Right ventricle myocardium inferior (tissue), 1 donor: ENCODE results near the gene CRAMP1. TPM values are rescaled to one million over a fixed set of nuclear protein-coding genes. Genes with fewer than 3 reads are reported as not detected.

Source experiments
- ATAC-seq: fragments of 200-7000 bp; cut with Tn5 transposase; one replicate; pipeline ENCODE4 v1.9.1; 2020; ENCODE audit warnings: mild to moderate bottlenecking, moderate library complexity
- DNase-seq: peaks from one replicate; pipeline ENCODE4 v3.0.0; 2021; ENCODE audit errors: missing footprints
- intact Hi-C: fragments of 100-400 bp; cut with DNase I; formaldehyde crosslinking; loops from one replicate; pipeline ENCODE4 v1.11.0; 2022
- long read RNA-seq: library from polyadenylated mRNA; unstranded; transcript quantifications from one replicate; pipeline ENCODE4 v2.0.0, GENCODE V29; 2021
- total RNA-seq: library from RNA; stranded (reverse); fragmentation: NEBNext Ultra II Directional; extraction: Animal tissue kit (Norgen Biotek cat#: 25700); gene quantifications from one replicate; pipeline ENCODE4 v1.2.1, GENCODE V29; 2021
- donor health status: DM: no; HTN: yes; CAD: no; lungs with severe emphysema.

CRAMP1 gene, protein sequence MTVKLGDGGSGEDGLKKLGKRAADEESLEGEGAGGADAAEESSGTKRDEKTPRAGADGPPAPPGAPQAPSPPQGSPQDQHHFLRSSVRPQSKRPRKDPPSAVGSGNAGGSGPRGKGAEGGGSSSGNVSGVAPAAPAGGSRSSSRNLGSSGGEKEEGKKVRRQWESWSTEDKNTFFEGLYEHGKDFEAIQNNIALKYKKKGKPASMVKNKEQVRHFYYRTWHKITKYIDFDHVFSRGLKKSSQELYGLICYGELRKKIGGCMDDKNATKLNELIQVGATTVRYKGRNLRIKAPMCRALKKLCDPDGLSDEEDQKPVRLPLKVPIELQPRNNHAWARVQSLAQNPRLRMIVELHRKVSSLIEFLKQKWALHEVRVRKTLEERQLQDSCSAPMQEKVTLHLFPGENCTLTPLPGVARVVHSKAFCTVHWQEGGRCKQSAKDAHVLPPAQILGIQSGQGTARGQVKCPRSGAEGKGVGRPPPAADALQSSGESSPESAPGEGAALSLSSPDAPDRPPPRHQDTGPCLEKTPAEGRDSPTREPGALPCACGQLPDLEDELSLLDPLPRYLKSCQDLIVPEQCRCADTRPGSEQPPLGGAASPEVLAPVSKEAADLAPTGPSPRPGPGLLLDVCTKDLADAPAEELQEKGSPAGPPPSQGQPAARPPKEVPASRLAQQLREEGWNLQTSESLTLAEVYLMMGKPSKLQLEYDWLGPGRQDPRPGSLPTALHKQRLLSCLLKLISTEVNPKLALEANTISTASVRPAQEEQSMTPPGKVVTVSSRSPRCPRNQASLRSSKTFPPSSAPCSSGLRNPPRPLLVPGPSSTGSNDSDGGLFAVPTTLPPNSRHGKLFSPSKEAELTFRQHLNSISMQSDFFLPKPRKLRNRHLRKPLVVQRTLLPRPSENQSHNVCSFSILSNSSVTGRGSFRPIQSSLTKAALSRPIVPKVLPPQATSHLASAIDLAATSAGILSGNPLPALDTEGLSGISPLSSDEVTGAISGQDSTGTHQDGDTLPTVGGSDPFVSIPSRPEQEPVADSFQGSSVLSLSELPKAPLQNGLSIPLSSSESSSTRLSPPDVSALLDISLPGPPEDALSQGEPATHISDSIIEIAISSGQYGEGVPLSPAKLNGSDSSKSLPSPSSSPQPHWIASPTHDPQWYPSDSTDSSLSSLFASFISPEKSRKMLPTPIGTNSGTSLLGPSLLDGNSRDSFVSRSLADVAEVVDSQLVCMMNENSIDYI (N-terminal part only)
- 9.8 TPM for total RNA-seq
- long read RNA-seq: 0 reads

DNA sequence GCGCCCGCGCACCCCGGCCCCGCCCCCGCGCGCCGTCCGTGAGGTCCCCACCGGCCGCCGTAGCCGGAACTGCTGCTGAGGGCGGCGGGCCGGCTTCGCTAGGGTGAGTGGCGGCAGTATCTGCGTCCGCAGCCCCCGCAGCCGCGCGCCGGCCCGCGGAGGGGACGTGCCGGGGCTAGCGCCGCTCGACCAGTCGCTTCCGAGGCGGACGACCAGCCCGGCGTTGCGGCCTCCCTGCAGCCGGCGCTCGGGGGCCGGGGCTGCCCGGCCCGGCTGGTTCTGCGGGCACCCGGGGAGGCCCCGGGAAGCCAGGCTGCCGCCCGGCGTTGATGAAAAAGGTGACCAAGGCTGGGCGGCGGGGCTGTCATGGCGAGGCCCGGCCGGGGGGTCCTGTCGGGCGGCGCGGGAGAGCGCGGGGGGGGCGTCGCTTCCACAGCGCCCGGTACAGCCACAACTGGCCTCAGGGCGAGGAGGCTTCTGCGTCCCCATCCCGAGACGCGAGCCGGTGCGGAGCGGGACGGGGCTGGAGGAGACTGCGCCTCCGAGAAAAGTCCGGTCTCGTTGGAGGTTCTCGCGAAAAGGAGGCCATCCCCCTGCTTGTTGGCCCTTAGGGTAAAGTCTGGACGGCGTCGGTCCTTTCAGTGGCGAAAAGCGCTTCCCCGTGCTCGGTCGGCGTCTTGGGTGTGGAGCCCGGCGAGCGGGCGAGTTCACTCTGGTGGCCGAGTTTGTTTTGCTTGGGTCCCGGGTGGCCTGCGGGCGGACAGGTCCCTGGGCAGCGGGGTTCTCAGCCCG lies at the start of gene CRAMP1:
TSS of gene CRAMP1 (plus strand) at position 41 of the 792 bp plus-strand sequence. CDS start 2,280 bp downstream, outside the sequence.
- DNase-seq (no peak), ATAC-seq (no peak)
- intact Hi-C loops: loop anchor here (5.0 kb wide), 4 partner anchors 65 to 215 kb away; partner anchors contain the start of genes FAHD1, HAGH, JPT2 and TMEM204

DNA sequence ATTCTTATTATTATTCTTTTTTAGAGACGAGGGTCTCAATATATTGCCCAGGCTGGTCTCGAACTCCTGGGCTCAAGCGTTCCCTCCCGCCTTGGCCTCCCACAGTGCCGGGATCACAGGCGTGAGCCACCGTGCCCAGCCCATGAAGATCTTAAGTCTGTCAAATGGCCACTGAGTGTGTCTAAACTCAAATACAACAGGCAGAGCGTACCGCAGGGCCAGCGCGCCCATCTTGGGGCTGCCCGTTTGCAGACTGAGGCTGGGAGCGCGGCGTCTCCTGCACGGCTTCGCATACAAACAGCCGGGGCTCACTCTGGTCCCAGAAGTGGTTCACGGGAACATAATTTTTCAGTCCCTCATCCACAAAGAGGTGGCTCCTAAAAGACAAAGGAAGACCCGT lies 48.4 kb upstream of the CRAMP1 start:
- DNase-seq (no peak), ATAC-seq (no peak)
- intact Hi-C loops: no loop called here

DNA sequence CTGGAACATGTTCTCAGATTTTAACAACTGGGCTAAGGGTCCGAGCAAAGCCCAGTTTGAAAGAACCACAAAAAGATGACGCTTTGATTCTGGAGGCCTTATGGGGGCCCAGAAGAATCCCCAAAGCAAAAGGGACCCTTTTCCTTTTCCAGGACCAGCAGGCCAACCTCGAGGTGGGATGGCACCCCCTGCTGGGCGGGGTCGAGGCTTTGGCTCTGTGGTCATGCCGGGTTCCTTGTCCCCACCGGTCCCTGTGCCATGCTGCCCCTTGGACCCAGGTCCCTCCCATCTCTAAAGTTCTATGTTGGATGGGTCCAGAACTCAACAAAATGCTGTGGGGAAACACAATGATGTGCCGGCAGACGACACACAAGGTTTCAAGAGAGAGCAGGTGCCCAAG lies 47.8 kb upstream of the CRAMP1 start:
- ATAC-seq: peak; percentile 26
- intact Hi-C loops: no loop called here
- DNase-seq: no peak

DNA sequence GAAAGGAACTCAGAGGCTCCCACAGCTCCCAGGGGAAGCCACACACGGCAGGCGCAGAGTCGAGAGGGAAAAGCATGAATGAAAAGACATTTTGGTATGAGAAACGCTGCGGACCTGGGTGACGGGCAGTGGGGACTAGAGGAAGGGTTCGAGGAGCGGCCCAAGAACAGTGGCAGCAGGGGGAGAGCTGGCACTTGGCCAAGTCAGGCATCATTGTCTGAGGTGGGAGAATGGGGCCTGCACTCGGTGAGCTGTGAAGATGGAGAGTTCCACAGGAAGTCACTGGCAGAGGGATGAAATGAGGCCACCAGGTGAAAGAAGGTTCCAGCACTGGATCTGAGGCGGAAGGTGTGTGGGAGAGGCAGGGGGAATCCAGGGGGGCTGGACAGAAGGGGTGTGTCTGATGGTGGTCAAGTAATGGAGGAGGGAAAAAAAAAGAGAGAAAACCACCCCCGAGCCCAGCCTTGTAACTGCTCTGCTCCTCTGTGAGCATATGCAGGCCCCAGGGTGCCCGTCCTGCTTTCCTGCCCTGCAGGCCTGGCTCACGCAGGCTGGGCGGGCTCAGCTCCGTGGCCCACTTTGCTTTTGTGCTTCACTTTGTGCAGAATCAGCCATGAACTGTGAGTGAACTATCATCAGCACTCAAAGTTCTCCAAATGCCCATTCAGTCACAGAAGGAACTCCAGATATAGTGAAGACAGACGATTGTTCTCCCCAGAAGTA lies 46.9 kb upstream of the CRAMP1 start:
- intact Hi-C loops: no loop called here
- no peak for DNase-seq
- ATAC-seq: no peak

DNA sequence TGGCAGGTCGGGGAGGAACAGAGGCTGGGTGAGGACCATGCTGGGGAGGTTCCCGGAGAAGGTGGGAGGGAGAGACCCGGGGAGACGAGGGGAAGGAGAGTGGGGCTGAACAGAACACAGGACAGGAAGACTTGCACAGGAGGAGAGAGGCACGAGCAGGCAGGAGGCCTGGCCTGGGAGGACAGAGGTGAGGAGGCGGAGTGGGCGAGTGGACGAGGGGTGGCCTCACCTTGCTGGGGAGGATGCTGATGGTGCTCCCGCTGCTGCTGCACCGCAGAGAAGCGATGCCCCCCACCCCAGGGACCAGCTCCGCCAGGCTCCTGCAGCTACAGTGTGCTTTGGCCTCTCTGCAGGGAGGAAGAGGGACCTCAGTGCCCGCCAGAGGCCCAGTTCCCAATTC lies 44.2 kb upstream of the CRAMP1 start:
- DNase-seq: no peak
- intact Hi-C loops: no loop called here
- no peak for ATAC-seq

DNA sequence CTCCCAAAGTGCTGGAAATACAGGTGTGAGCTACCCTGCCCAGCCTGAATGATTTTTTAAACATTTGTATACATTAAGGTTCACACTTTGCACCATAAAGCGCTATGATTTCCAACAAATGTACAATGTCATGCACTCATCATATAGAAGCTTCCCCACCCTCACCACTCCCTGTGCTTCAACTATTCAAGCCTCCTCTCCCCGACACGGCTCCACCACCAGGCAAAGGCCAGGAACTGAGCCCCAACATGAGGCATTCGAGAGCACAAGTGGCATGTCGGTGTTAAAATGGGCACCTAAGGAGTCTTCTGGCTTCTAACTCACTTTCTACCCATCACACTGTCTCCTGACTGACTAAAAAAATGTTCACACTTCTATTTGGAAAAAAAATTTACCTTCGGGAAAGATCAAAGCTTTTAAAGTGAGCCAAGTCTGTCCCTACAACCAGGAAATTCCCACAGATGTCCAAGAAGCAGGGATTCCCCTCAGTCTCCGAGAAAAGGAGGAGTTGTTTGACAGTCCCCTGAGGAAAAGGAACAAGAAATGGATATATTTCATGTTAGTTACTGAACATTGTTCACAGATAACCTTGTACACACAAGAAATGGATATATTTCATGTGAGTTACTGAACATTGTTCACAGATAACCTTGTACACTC lies 41.0 kb upstream of the CRAMP1 start:
- DNase-seq: no peak
- no peak for ATAC-seq
- intact Hi-C loops: no loop called here

DNA sequence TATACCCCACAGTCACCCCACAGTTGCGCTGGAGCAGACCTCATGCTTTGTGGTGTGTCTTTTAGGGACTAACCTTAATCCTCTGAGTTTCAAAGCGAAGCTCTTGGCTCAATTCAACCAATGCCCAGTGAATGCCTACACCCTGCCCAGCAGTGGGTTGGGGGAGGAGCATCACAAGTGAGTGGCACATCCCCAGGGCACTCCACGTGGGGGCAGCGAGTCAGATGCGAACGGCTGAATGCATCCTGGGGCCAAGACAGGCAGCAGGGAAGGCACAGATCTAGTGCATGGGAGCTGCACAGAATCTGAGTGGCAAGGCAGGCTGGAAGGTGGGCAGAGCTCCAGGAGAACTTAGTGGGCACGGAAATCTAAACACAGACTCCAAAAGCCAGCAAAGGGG lies 39.5 kb upstream of the CRAMP1 start:
- intact Hi-C loops: no loop called here
- ATAC-seq (no peak), DNase-seq (no peak)

DNA sequence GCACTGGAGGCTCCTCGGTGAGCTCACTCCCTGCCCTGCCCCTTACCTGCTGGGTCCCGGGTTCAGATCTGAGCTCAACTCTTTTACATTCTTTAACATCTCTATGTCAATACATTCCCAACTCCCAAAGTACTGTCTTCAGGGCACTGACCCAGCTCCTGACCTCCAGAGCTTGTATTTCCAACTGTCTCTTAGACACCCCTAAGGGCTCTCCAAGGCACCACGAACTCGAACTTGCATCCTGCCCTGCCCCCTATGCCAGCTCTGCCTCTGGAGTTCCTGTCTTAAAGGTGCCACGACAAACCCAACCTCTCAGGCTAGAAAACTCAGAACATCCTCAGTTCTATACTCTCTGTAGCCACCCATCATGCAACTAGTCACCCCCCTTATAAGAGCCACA lies 38.9 kb upstream of the CRAMP1 start:
- ATAC-seq (no peak), DNase-seq (no peak)
- intact Hi-C loops: no loop called here

DNA sequence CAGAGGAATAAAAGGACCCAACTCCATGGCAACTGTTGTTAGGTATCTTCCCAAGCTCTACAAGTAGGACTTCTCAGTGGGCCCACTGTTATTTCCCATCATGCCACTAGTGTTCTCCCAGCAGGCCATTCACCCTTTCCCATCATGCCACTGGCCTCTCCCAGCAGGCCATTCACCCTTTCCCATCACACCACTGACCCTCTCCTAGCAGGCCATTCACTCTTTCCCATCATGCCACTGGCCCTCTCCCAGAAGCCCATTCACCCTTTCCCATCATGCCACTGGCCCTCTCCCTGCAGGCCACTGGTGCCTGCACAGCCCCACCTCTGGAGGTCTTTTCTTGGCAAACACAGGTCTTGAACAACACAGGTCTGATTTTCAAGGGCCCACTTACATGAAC lies 36.6 kb upstream of the CRAMP1 start:
- intact Hi-C loops: no loop called here
- no peak for DNase-seq
- no peak for ATAC-seq

DNA sequence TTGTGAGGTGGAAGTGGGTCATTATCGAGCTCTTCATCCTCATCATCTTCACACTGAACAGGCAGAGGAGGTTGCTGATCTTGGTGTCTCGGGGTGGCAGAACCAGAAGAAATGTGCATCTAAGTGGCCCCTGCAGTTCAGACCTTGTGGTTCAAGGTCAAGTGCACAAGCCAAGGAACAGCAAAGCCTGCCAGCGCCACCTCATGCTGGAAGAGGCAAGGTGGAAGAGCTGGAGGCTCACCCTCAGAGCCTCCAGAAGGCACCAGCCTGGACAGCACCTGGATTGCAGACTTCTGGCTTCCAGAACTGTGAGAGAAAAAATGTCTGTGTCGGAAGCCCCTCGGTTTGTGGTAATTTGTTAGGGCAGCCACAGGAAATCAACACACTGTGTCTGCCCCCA lies 32.9 kb upstream of the CRAMP1 start:
- intact Hi-C loops: no loop called here
- ATAC-seq (no peak), DNase-seq (no peak)

DNA sequence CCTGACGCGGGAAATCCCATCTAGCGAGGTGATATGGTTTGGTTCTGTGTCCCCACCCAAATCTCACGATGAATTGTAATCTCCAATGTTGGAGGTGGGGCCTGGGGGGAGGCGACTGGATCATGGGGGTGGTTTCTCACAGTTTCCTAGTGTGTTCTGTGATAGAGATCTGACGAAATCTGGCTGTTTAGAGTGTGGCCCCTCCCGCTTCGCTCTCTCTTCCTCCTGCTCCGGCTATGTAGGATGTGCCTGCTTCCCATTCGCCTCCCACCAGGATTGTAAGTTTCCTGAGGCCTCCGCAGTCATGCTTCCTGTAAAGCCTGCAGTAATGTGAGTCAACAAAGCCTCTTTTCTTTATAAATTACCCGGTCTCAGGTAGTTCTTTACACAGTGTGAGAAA lies 31.9 kb upstream of the CRAMP1 start:
- intact Hi-C loops: no loop called here
- DNase-seq (no peak), ATAC-seq (no peak)

DNA sequence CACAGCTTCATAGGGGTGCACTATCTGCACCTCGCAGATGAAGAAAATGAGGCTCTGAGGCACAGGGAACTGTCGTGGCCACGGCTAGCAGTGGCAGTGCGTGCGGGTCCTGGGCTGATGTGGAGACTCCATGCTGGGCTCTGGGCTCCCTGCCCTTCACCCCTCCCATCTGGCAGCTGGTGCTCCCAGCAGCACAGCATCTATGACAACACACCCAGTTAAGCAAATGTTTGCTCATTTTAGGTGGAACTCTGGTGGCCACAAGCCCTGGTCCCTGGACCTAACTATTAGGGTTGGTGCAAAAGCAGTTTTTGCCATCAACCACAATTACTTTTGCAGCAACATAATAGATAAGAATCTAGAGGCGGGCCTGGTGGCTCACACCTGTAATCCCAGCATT lies 31.2 kb upstream of the CRAMP1 start:
- DNase-seq: no peak
- intact Hi-C loops: no loop called here
- ATAC-seq: no peak

DNA sequence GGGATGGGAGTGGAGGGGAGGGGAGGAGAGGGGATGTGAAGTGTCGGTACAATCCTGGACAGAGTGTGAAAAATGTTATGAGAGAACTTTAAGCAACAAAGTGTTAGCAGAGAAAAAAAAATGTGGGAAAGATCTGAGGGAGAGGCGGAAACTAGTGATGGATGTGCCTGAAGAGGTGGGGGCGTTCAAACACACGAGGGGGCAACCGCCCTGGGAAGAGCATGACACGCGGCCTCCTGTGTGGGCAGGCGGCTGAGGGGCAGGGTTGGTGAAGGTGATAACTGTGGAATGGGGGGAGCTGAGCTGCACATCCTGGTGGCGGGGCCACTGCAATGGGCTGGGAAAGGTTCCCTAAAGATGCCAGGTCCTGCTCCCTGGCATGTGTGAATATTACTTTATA lies 30.4 kb upstream of the CRAMP1 start:
- intact Hi-C loops: no loop called here
- ATAC-seq: no peak
- DNase-seq: no peak

DNA sequence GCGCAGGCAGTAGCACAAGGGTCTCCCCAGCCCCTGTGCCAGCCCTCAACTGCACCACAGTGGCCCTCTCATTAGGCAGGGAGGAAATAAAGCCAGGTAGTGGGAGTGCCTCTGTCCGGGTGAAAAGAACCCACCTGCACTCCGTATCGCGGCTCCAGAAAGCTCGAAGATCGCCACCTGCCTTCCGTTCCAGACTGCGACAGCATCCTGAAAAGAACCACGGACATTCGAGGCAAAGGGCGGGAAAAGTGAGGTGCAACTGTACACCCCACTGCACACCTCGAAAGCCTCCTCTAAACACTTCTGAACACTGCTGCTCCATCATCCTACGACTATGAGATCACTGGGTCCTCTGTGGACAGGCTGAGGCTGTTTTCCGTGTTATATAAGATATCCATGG lies 29.0 kb upstream of the CRAMP1 start:
- ATAC-seq: no peak
- DNase-seq: no peak
- intact Hi-C loops: no loop called here

DNA sequence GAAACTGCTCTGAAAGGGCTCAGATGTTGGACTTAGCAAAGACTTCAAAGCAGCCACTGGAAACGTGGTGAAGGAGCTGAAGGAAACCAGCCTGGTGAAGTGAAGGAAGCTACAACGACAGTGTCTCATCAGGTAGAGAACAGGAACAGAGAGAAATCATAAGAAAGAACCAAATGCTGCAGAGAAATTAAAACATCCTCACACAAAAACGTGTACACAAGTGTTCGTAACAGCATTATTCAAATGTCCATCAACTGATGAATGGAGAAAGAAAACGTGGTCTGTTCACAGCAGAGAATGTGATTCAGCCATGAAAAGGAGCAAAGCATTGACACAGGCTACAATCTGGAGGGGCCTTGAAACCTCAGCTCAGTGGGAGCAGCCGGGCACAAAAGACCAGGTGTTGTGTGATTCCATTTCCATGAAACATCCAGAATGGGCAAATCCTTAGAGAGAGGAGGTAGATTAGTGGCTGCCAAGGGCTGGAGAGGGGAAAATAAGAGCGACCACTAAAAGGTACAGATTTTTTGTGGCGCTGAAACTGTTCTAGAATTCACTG lies 27.2 kb upstream of the CRAMP1 start:
- intact Hi-C loops: no loop called here
- DNase-seq: no peak
- ATAC-seq: no peak

DNA sequence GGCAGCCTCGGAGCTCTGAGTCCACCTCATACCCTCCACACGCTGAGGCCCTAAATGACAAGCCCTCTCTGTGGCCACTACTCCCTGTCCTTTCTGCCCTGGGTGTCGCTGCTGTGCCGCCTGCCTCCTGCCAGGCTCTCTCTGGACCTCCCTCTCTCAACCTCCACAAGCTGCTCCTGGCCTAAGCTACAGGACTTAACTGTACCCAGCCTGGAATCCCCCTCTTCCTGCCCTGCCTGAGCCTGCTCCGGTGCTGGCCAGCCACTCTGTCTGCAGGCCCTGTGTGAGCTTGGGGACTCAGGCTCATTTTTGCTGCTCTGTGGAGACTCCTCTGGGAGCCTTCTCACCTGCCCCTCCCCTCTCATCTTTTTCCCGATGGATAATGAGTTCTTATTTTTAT lies 21.8 kb upstream of the CRAMP1 start:
- intact Hi-C loops: no loop called here
- DNase-seq (no peak), ATAC-seq (no peak)
